Esophagus muscularis mucosa (tissue), 4 donors: ENCODE data around the gene ALG5. TPM values are rescaled to one million over a fixed set of nuclear protein-coding genes. Genes with fewer than 3 reads are reported as not detected.

Experiments
- DNase-seq: peaks from one replicate; pipeline ENCODE4 v3.0.0-alpha.2; 2017; ENCODE audit errors: extremely low spot score
- H3K27ac ChIP-seq, 4 donors: fragments of 200-600 bp; sonication (generic); replicated peaks in 1 of 4; 1 replicate in 3 of 4; 2 replicates in 1 of 4; pipeline ENCODE4 v1.5.1; 2016 to 2019; ENCODE audit warnings: mild to moderate bottlenecking in 1 of 4
- H3K27me3 ChIP-seq, 4 donors: fragments of 200-600 bp; sonication (generic); one replicate each; pipeline versions ENCODE4 v1.5.1 to v1.6.0; 2016 to 2019
- H3K36me3 ChIP-seq, 4 donors: fragments of 200-600 bp; sonication (generic); one replicate each; pipeline ENCODE4 v1.5.1; 2016 to 2019
- H3K4me1 ChIP-seq, 4 donors: fragments of 200-600 bp; sonication (generic); one replicate each; pipeline ENCODE4 v1.5.1; 2016 to 2019
- H3K4me3 ChIP-seq, 4 donors: fragments of 200-600 bp; sonication (generic); 1 replicate in 2 of 4; 2 replicates in 2 of 4; pipeline ENCODE4 v1.5.1; 2016 to 2019; ENCODE audit warnings: mild to moderate bottlenecking in 4 of 4, moderate library complexity in 1 of 4
- H3K9me3 ChIP-seq, 4 donors: fragments of 200-600 bp; sonication (generic); 1 replicate in 3 of 4; 2 replicates in 1 of 4; pipeline ENCODE4 v1.5.1; 2016 to 2019
- CTCF ChIP-seq, 3 experiments: fragments of 200-600 bp in 2 of 3; fragments of 450-650 bp in 1 of 3; sonication (generic) in 2 of 3; IDR thresholded peaks; one replicate each; pipeline ENCODE4 v1.5.1; 2017 to 2019; ENCODE audit warnings: antibody characterized with exemption in 3 of 3, mild to moderate bottlenecking in 2 of 3, moderate library complexity in 1 of 3
- EP300 ChIP-seq: sonication (generic); formaldehyde crosslinking; IDR thresholded peaks from one replicate; pipeline ENCODE4 v1.6.1; 2017; ENCODE audit warnings: antibody characterized with exemption
- POLR2A ChIP-seq: fragments of 450-650 bp; IDR thresholded peaks from one replicate; pipeline ENCODE4 v1.6.1; 2017; ENCODE audit warnings: antibody characterized with exemption, moderate library complexity, mild to moderate bottlenecking, low read depth
- POLR2AphosphoS5 ChIP-seq, 2 donors: sonication (generic); formaldehyde crosslinking; IDR thresholded peaks; one replicate each; pipeline ENCODE4 v1.6.1; 2017; ENCODE audit warnings: antibody characterized with exemption in 2 of 2
- WGBS: methylation state at CpG from one replicate; pipeline ENCODE4 v1.1.5; 2018; 5-methylcytosine and 5-hydroxymethylcytosine counted together
- intact Hi-C: fragments of 100-400 bp; cut with DNase I; formaldehyde crosslinking; loops from one replicate; pipeline ENCODE4 v1.15.1; 2023
- total RNA-seq, 4 donors: library from RNA; depleted of rRNA; stranded (reverse); fragments of >200 nt; gene quantifications; one replicate each; pipeline versions ENCODE4 v1.1.0 to v1.2.1, GENCODE V29; 2016

The ALG5 gene
- total RNA-seq, 4 donors from 2014 or later, result 17.3 to 28.2 (median 20.4) TPM

GRCh38 chr13:36997716-36998427, 1.3 kb downstream of the ALG5 start:
- H3K4me3 ChIP-seq, result peak overlapping the region; percentile 79 to 95 (median 86)
- no peaks in the 10 kb centered on the region for H3K27me3 ChIP-seq
- DNase-seq, result no peak
- TF ChIP-seq CTCF (IDR thresholded peaks at IDR 0.05) (no peak), POLR2AphosphoS5 (IDR thresholded peaks at IDR 0.05) (no peak), EP300 (no peak), POLR2A (no peak)
- peak overlapping the region in 1 of 4 donors; percentile 96 for H3K27ac ChIP-seq
- WGBS, result 63% methylated on average over 6 of the region's 6 CpGs
- intact Hi-C loops, result no loop called here
- H3K36me3 ChIP-seq, result peaks cover 5 to 32% (median 24%) of the 10 kb centered on the region in 4 donors
- H3K9me3 ChIP-seq, result no peaks in the 10 kb centered on the region
- H3K4me1 ChIP-seq, result peaks cover 20 to 31% (median 25%) of the 10 kb centered on the region in 4 donors

- no peak overlapping the region for H3K27ac ChIP-seq
- no peaks in the 10 kb centered on the region for H3K9me3 ChIP-seq
- intact Hi-C loops, result no loop called here
- H3K27me3 ChIP-seq, result no peaks in the 10 kb centered on the region
- H3K36me3 ChIP-seq, result peaks cover 40 to 83% (median 75%) of the 10 kb centered on the region in 4 donors
- peaks cover 0 to 4% (median 2%) of the 10 kb centered on the region in 4 donors for H3K4me1 ChIP-seq
- DNase-seq, result no peak
- H3K4me3 ChIP-seq, result no peak overlapping the region
- WGBS, result 93% methylated on average over 4 of the region's 4 CpGs
- TF ChIP-seq POLR2AphosphoS5 (IDR thresholded peaks at IDR 0.05), result no peak
- TF ChIP-seq EP300, result no peak
- TF ChIP-seq CTCF (IDR thresholded peaks at IDR 0.05), result no peak
- TF ChIP-seq POLR2A, result no peak
Observed at GRCh38 chr13:36992362-36992761, 6.8 kb downstream of the ALG5 start.

- Histone ChIP-seq H3K27ac (no peak overlapping the region), H3K9me3 (no peaks in the 10 kb centered on the region), H3K36me3 (peaks cover 48 to 100% (median 86%) of the 10 kb centered on the region in 4 donors), H3K4me3 (no peak overlapping the region), H3K27me3 (no peaks in the 10 kb centered on the region), H3K4me1 (no peaks in the 10 kb centered on the region)
- intact Hi-C loops, result no loop called here
- DNase-seq, result no peak
- WGBS, result 88% methylated on average over 2 of the region's 2 CpGs
- no peak for TF ChIP-seq POLR2AphosphoS5 (IDR thresholded peaks at IDR 0.05)
Observed at GRCh38 chr13:36986462-36987240, 12.5 kb downstream of the ALG5 start.

GRCh38 chr13:36981156-36981743, 17.9 kb downstream of the ALG5 start:
- no peaks in the 10 kb centered on the region for H3K4me1 ChIP-seq
- no peaks in the 10 kb centered on the region for H3K9me3 ChIP-seq
- intact Hi-C loops, result loop anchor here (2.0 kb wide), 1 partner anchor 122 kb away; no protein-coding TSS in a partner anchor
- no peak overlapping the region for H3K27ac ChIP-seq
- H3K27me3 ChIP-seq, result no peaks in the 10 kb centered on the region
- TF ChIP-seq CTCF (IDR thresholded peaks at IDR 0.05), result peak; percentile 55 to 64 (median 63)
- no peak for TF ChIP-seq EP300
- TF ChIP-seq POLR2A, result no peak
- no peak for TF ChIP-seq POLR2AphosphoS5 (IDR thresholded peaks at IDR 0.05)
- 26% methylated on average over 6 of the region's 6 CpGs for WGBS
- no peak overlapping the region for H3K4me3 ChIP-seq
- DNase-seq, result no peak
- H3K36me3 ChIP-seq, result peaks cover 19 to 75% (median 47%) of the 10 kb centered on the region in 4 donors
